Measurements from ENCODE around the gene DDR1. TPM values are rescaled to one million over a fixed set of nuclear protein-coding genes. Genes with fewer than 3 reads are reported as not detected.

DDR1 gene
- total RNA-seq, 1 donor from 2014 or later: 102 TPM

DNA sequence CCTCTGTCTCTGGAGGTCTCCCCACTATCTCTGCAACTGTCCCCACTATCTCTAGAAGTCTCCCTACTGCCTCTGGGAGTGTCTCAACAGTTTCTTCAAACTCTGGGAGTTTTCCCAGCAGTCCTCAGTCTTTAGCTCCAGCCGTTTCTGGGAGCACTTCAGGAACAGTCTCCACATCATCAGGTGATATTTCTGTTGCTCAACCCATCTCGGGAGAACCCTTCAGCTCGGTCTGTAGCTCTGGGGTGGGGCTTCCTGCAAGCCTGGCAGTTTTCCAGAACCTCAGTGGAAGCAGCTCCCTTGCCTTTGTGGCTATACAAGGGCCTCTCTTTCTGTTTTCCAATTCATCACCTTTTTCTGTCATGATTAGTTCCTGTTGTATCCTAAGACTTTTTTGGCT lies 50.7 kb downstream of the DDR1 start:
- DNase-seq (no peak), ATAC-seq (peak; percentile 37)
- Histone ChIP-seq H3K27me3 (no peaks in the 10 kb centered on the region), H3K4me3 (peak overlapping the region; percentile 34), H3K9me3 (no peaks in the 10 kb centered on the region), H3K4me1 (peaks cover 11% of the 10 kb centered on the region), H3K27ac (peak overlapping the region; percentile 52), H3K36me3 (no peaks in the 10 kb centered on the region)
- TF ChIP-seq, protein P1, sequence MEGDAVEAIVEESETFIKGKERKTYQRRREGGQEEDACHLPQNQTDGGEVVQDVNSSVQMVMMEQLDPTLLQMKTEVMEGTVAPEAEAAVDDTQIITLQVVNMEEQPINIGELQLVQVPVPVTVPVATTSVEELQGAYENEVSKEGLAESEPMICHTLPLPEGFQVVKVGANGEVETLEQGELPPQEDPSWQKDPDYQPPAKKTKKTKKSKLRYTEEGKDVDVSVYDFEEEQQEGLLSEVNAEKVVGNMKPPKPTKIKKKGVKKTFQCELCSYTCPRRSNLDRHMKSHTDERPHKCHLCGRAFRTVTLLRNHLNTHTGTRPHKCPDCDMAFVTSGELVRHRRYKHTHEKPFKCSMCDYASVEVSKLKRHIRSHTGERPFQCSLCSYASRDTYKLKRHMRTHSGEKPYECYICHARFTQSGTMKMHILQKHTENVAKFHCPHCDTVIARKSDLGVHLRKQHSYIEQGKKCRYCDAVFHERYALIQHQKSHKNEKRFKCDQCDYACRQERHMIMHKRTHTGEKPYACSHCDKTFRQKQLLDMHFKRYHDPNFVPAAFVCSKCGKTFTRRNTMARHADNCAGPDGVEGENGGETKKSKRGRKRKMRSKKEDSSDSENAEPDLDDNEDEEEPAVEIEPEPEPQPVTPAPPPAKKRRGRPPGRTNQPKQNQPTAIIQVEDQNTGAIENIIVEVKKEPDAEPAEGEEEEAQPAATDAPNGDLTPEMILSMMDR (IDR thresholded peaks at IDR 0.05): no peak
- intact Hi-C loops (cut with DNase I): no loop called here

DNA sequence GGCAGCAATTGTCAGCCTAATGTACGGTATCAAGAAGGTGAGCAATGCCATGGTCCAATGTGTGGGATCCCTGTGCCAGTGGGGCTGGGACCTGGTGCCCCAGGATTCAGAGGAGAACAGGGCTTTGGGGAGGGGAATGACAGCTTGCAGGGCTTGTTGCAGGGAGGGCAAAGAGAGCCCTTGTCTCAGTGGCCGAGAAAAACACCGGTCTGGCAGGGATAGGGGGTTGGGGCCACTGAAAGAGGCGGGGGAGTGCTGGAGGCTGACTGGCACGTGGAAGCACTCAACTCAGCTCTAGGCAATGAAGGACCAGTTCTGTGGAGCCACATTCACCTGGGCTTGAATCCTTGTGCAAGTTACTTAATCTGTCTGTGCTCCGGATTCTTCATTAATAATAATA lies 52.9 kb downstream of the DDR1 start:
- Histone ChIP-seq H3K27ac (peak overlapping the region; percentile 52), H3K4me3 (peak overlapping the region; percentile 34)
- peak; percentile 77 for ATAC-seq

DNA sequence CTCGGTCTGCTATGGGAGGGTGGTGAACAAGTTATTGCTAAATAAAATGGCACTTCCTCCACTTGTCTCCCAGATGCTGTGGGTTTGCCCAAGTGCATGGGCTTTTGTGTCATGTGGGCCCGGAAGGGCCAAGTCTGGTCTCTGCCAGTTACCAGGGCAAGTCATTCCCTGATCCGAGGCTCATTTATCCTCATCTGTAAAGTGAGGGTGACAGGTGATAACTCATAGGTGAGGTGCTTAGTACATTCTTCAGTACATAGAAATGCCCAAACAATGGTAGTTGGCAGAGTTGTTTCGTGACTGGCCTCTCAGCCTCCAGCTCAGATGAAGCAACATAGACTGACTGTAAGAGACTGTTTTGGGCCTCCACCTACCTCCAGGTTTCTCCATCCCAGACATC lies 54.4 kb downstream of the DDR1 start:
- Histone ChIP-seq H3K4me1 (peaks cover 9% of the 10 kb centered on the region), H3K27ac (no peak overlapping the region), H3K4me3 (no peak overlapping the region), H3K36me3 (no peaks in the 10 kb centered on the region), H3K27me3 (no peaks in the 10 kb centered on the region), H3K9me3 (no peaks in the 10 kb centered on the region)
- TF ChIP-seq, protein P1 (IDR thresholded peaks at IDR 0.05): no peak
- ATAC-seq: no peak
- intact Hi-C loops (cut with DNase I): no loop called here
- DNase-seq: no peak

More for the DNA sequence above, 52.9 kb downstream of the DDR1 start:
- intact Hi-C loops (cut with DNase I): no loop called here
- Histone ChIP-seq H3K4me1 (peaks cover 11% of the 10 kb centered on the region), H3K9me3 (no peaks in the 10 kb centered on the region), H3K36me3 (no peaks in the 10 kb centered on the region), H3K27me3 (no peaks in the 10 kb centered on the region)
- peak; percentile 82 for DNase-seq
- TF ChIP-seq, protein P1 (IDR thresholded peaks at IDR 0.05): no peak

DNA sequence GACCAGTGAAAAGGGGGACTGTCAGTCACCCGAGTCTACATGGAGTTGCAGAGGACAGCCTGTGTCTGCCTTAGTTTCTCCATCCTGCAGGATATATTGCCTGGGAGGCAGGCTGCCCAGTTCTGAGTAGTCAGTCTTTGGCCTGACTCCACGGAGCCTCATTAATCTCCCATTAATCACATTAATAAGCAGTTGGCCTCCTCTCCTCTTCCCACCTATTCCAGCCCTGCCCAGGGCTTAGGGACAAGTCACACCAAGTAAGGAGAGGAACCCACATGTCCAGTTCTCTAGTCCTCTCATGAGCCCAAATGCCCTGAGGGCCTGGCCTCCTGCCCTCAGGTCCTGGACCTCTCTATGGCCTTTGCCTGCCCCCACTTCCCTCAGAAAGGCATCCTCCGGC lies 55.2 kb downstream of the DDR1 start:
- peaks cover 6% of the 10 kb centered on the region for H3K4me1 ChIP-seq
- no peak overlapping the region for H3K27ac ChIP-seq
- no peak overlapping the region for H3K4me3 ChIP-seq
- H3K36me3 ChIP-seq: no peaks in the 10 kb centered on the region
- H3K27me3 ChIP-seq: no peaks in the 10 kb centered on the region
- no peaks in the 10 kb centered on the region for H3K9me3 ChIP-seq
- intact Hi-C loops (cut with DNase I): no loop called here
- no peak for DNase-seq
- no peak for ATAC-seq
- TF ChIP-seq, protein P1 (IDR thresholded peaks at IDR 0.05): no peak

DNA sequence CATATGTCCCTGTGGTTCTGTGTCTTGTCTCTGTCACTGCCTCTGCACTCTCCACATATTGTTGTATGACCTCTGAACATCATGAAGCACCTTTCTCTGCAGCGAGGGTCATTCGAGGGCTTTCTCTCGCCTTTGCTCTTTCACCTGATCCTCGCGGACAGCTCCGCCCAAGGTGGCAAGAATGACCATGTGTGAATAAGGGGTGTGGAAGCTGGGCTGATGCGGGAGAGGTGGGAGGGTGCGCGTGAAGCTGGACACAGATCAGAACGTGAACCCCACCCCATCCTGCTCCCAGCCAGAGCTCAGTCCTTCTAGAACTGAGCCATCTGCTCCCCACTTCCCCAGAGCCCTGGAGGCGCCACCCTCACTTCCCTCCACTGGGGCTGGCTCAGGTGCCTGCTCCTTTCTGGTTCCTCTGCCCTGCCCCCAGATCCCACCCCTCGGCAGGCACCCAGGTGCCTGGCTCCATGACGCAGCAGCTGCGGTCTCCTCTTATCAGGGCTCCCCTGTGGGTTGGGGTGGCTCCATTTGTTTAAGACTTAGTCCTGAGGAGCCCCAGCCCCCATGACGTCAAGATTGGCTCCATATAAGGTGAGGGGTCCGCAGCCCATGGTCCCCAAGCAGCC lies 56.2 kb downstream of the DDR1 start, which contains the start of gene MUCL3:
Gene MUCL3 (plus strand): TSS at position 613 of the 626 bp plus-strand sequence. CDS start 27 bp downstream, outside the sequence.
- Histone ChIP-seq H3K4me1 (peaks cover 6% of the 10 kb centered on the region), H3K27me3 (no peaks in the 10 kb centered on the region), H3K9me3 (no peaks in the 10 kb centered on the region), H3K36me3 (no peaks in the 10 kb centered on the region), H3K4me3 (no peak within 1 kb of the TSS), H3K27ac (no peak within 1 kb of the TSS)
- ATAC-seq: no peak
- intact Hi-C loops (cut with DNase I): no loop called here
- DNase-seq: no peak
- TF ChIP-seq, protein P1 (IDR thresholded peaks at IDR 0.05): no peak

All from upper lobe of right lung (tissue), 1 donor.